PC-3 (cell line): ENCODE data around the gene GLTPD2.

Experiments used
- CTCF ChIP-seq: fragments of 300-600 bp; sonication (generic); conservative IDR thresholded peaks from 2 replicates; pipeline ENCODE4 v1.5.1; 2017; ENCODE audit warnings: antibody characterized with exemption, low read depth, mild to moderate bottlenecking, low read length
- EZH2 ChIP-seq: fragments of 300-600 bp; sonication (generic); IDR thresholded peaks from one replicate; pipeline ENCODE4 v1.6.1; 2017; ENCODE audit warnings: antibody characterized with exemption, mild to moderate bottlenecking, low read length; ENCODE audit not compliant: unreplicated experiment
- EZH2phosphoT487 ChIP-seq: fragments of 300-600 bp; sonication (generic); IDR thresholded peaks from 2 replicates; pipeline ENCODE4 v1.6.1; 2018; ENCODE audit warnings: mild to moderate bottlenecking, antibody characterized with exemption, low read length, borderline replicate concordance

GRCh38 chr17:4742133-4742532, 46.6 kb upstream of the GLTPD2 start:
- no peak for TF ChIP-seq EZH2
- no peak for TF ChIP-seq CTCF
- no peak for TF ChIP-seq EZH2phosphoT487
